DMS114 treated with DMSO at 0.1 percent for 48 hours (cell line): ENCODE results near the gene NEURL3.
A peak's percentile ranks its signal among the peaks of the same experiment; 100 is the strongest.

Experiments
- DNase-seq: peaks from one replicate; lab custom pipeline; 2025; ENCODE audit not compliant: unreplicated experiment; lab: John Stamatoyannopoulos, UW

Gene NEURL3

DNA sequence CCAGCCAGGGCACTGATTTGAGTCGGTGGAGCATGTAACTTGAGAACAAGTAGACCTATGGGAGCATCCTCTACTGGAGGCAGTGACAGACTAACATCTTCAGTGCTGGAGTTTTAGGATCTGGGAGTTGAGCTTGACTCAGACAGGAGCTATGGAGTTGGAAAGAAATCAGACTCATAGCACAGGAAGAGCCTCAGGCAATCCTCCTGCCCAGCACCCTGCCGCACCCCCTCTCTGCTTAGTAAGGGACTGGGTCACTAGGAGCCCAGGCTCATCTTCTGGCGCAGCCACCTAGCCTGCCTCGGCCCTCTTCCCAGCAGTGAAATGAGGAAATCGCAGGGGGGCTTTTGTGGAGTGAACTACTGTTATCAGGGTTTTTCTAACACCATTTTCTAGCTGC, 35.0 kb upstream of the NEURL3 start:
- DNase-seq, result no peak

DNA sequence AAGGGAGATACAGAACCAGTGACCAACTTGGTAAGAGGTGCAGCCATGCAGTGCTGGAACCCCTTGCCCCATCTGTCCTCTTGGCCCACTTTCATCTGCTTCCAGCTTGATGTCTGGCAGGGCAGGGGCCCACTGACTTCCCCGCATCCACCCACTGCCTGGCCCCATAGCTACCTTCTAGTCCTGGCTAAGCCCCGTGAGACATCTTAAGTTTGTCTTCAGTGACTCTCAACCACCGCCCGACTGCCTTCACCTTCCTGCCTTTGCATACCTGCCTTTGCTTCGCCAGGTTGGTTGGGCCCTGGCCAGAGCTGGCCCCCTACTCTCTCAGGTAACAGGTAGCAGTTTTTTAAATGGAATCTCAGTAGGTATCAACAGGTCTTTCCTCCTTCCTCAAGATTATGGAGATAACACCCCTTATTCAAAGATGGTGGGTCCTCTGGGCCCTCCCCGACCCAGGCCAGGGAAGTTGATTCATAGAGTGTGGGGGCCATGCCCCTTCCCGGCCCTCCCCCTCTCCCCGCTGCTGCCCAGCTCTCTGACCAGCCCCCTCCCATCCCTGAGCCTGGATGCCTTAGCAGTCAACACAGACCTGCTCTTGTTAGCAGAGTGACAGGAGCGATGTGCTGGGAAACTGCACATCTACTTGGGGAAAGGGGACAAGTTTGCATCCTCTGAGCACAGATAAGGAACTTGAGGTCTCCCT, 34.2 kb upstream of the NEURL3 start:
- no peak for DNase-seq

DNA sequence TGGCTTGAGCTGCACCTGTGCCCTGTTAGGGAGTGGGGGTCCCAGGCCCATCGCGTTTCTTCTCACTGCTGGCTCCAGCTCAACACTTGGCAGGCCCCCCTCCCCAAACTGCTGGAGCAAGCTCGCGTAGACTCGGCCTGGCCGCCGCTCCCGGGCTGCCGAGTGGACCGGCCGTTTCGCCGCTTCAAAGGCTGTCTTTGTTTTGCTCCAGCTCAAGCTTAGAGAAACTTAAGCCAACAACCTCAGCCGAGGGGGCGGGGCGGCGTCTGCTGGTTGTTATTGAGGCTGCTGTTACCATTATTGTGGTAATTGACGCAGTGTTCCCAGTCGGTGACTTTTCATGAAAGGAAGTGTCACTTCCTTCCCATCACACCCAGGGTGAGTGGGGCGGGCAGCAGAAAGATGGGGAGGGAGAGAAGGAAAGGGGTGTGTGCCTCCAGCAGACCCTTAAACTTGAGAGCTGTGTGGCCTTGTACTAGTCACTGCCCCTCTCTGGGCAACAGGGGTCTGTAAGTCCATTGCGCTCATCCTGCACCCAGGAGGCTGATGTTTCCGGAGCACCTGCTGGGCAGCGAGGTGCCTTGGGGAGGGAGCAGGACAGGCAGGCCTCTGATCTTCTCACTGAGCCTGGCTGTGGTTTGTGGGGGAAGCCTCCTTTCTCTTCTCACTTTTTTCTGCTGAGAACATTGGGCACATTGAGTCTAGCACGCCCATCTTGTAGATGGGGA, 33.5 kb upstream of the NEURL3 start:
- DNase-seq, result no peak

DNA sequence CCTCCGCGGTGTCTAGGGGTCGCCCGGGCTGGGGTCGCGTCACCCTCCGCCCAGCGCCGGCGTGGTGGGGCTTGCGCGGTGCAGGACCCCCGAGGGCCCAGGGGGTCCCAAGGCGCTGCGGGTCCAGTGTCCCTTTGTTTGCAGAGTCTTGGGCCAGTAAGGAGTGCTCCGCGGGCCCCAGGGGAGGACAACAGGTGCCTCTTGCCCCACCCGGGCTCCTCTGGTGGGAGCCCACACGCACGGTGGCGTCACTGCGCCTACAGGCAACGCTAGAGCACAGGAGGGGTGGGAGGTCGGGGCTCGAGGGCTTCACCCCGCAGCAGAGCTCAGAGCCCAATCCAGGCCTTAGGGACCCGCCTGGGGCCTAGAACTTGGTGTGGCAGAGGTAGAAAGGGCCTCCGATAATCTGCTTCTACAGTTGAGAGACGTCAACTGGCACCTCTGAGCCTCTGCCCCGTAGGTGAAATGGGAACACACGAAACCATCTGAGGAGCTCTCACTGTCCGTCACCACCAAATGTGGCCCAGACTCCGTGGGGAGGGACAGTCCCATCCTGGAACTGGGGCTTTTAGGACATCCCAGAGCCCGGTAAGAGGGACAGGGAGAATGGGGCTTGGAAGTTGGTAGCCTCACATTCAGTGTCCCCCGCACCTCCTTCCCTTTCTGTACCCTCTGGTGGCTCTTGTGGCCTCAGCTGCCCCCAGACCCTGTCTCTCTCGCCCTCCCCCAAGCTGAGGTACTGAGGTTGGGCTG, 32.8 kb upstream of the NEURL3 start:
- no peak for DNase-seq

DNA sequence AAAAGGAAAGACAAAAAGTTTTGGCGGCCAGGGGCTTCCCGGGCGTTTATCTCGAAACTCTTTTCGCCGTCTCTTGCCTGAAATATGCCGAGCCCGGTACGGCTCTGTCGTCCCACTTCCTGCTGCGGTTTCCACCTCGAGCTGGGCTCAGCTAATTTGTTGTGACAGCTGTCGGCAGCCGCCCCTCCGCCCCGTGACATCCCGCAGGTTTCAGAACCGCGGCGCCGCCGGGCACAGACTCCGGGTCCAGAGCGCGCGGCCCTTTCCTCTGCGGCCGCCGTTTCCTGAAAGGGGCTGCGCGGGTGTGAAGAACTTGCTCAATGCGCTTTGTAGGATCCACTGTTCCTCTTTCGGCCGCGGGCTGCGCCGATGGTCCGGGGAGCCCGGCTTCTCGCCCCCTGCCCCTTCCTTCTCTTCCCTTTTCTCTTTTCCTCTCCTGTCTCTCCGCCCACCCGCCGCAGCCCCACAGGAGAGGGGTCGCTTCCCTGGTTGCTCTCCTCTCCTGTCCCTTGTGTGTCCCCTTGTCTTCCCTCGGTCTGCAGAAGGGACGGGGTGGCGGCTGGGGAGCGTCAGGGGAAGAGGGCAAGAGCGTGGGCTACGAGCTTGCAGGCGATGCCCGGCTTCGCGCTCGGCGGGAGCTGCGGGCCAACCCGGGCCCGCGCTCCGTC, 32.0 kb upstream of the NEURL3 start:
- no peak for DNase-seq

DNA sequence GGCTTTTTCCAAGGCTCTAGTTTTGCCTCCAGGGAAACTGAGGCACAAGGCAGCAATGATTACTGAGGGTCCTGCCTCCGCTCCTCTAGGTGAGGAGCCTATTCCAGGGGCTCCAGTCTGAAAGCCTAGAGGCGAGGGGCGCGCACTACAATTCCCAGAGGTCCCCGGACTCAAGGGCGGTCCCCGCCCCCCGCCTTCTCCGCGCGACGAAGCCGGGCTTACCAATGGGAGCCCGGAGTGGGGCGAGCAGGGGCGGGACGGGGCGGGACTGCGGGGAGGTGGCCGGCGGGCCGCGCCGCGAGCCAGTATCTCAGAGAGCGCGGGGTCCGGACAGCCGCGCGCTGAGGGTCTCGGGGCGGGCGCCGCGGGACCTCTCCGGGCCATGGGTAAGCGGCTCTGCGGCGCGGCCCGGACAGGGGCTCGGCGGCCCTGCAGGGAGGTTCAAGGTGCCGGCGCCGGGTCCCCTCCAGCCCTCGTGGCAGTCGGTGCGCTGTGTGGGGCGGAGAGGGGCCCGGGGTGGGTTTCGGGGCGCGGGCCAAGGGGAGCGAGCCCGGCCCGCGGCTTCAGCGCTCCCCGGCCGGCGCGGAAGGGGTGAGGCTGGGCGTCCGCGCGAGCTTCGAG, 31.4 kb upstream of the NEURL3 start, which contains the start of gene ARID5A:
Gene ARID5A (plus strand): TSS at position 308 of the 621 bp plus-strand sequence. CDS start 75 bp downstream, at position 383.
- peak; percentile 76 for DNase-seq

DNA sequence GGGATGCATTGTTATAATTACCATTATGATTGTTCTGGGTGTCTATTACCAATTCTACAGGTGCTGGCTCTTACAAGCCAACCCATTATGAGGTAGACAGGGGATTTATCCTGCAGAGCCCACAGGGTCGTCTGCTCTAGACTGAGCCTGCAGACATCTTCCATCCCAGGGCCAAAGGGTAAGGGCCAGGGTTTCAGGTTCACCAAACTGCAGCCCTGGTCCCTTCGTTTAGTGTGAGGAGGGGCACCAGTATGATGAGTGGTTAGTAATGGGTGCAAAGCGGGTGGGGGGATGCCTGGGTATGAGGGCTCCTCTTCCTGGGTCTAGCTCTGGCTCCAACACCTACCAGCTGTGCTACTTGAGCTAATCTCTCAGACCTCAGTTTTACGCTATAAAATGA, 30.2 kb upstream of the NEURL3 start:
- no peak for DNase-seq

DNA sequence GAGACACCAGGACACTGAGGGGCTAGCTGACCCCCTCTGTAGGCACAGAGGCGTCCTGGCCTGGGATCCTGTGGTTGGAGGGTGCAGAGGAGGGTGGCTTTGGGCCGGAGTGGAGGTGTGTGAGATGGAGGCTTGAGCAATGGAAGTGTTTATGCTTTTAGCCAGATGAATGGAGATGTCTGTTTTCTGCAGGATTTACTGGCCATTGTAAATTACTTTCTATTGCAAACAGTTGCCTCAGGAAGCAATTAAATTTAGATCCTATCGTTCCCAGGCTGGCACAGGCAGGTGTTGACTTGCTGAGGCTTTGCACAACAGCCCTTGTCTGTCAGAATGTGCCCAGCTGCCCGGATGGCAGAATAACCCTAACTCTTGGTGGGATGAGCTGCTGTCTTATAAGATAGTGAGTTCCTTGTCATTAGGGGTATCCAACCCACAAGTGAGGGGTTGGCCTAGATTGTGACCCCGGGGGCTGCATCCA, 29.6 kb upstream of the NEURL3 start:
- no peak for DNase-seq

DNA sequence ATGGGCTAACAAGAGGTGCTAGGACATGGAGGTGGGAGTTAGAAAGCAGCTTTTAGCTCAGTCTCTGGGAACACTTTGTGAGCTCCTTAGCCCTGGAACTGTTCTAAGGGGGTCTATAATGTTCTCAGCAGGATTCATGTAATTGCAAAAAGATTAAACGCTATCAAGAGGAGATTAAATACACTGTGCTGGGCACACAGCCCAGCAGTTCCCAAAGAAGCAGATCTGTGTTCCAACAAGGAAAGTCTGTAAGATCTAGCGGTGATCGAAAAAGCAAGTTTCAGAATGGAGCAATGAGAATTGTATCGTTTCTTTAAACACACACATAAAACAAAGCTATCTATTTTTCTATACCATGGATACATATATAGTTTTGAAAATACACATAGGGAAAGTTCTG, 29.0 kb upstream of the NEURL3 start:
- no peak for DNase-seq

DNA sequence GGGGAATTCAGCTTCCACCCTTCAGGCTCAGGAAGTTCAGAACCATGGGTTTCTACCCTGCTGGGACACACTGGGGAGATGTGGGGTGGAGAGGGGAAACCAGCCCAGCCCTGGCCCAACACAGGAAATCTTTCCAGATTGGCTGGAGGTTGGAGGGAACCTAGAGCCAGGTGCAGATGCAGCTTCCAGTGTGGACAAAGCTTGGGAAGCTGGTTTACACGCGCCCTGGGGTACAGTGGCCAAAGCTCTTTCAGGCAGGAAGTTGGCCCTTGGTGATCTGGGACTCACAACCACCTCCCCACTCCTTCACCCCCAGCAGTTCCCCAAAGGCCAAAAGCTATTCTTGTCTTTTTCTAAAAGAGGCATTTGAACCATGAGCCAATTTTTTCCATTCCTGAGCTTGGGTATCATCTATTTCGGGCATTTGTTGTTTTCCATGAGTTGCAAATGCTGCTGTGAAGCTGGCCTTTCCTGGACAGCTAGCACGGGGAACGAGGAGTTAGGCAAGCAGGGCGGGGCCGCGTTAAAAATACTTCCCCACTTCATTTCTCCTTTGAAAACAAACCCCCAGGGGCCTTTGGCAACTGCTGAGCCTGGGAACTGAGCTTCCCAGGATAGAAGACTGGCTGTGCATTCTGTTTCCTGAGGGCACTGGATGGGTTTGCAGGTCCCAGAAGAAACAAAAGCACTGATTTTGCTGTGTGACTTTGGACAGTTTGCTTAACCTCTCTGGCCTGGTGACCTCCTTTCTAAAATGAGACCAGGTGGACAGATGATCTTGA, 28.3 kb upstream of the NEURL3 start:
- DNase-seq, result no peak

DNA sequence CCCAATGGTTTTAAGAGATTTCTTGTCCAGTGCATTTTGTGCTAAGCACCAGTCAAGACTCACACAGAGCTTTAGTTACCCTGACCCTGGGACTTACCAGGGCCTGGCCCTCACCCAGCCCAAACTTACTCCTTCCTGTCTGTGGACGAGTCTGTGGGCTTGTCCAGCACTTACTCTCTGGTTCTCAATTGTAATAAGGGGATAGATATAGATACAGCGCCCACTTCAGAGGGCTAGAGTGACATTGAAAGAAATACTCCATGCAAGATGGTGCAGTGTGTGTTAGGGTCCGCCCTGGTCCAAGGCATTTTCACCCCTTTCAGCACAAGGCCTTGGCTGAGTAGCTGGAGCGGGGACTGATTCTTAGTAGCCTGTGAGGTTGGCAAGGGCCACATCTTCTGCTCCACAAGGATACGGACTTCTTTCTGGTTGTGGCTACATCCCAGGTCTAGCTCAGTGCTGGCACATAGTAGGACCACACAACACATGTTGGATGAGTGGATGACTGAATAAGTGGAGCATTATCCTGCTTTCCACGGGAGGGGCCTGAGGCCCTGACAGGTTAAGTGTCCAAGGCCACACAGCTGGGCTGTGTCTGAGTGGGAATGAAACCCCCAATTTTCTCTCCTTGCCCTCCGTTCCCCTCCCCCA, 27.6 kb upstream of the NEURL3 start:
- no peak for DNase-seq

DNA sequence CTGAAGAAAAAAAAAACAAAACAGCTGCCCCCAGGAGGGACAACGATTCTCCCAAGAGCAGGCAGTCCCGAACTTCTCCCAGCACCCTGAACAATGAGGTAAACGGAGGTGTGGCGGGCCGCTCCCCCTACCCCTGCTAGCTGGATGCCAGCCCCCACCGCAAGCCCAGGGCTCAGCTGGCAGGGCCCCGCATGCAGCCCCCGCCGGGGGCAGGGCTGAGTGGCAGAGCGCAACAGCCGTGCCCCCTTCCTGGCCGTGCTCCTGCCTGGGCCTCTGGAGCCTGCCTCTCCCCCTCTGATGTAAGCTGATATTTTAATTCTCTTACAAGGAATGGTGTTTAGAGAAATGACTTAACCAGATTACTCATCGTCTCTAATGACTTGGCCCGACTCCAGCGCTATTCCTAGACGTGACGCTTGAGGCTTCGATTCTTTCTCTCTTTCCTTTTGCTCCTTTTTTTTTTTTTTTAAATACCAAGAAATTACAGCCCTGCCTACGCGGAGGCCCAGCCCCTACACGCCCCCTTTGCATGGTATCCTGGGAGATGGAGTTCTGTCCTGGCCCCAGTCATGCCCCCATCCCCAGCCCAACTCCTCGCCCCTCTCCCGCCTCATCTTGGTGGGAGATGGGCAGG, 26.8 kb upstream of the NEURL3 start:
- DNase-seq, result peak; percentile 22

DNA sequence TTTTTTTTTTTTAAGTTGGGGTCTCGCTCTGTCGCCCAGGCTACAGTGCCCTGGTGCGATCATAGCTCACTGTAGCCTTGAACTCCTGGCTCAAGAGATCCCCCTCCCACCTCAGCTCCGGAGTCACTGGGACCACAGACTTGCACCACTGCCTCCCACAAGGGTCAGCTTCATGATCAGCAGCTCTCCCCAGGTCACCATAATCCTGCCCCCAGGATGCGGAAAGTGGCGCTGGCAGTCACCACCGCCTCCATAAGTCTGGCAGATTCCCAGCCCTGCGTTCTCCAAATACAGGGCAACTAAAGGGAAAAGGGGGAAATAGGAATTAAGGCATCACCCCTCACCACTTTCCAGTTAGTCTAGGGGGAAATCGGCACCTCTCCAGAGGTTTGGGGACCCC, 26.2 kb upstream of the NEURL3 start:
- DNase-seq, result no peak

DNA sequence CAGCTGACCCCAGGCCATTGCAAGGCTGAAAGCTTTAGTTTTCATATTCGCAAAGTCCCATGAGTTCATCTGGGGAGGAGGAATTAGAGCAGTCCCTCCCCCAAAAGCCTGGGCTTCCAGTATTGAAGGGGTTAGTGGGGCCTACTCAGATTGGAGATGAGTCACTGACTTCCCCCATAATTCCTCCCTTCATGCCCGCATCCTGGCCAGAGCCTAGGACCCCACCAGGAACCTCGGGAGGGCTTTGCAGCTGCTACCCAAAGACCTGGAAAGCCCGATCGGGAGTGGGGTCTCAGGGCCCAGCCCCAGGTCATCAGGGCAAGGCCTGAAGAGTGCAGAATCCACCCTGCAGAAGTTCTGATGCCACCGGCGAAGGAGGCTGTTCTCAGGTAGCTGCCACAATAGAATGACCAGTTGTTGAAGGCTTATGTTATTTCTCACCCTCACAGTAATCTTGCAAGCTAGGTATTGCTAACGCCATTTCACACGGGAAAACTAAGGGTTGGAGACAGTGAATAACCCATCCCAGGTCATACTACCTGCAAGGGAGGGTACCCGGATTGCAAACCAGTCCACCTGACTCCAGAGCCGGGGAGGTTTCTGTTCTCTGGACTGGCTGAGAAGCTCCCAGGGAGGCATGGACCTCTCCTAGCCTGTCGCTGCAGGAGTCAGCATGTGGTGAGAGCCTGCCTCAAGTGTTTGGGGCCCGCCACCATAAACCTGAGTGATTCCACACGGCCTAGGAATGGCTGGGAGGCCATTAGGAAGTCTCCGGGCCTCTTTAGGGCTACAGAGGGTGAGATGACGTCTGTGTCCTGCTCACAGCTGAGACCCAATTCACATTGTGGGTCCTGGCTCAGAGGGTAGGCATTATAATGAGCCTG, 25.6 kb upstream of the NEURL3 start:
- no peak for DNase-seq

DNA sequence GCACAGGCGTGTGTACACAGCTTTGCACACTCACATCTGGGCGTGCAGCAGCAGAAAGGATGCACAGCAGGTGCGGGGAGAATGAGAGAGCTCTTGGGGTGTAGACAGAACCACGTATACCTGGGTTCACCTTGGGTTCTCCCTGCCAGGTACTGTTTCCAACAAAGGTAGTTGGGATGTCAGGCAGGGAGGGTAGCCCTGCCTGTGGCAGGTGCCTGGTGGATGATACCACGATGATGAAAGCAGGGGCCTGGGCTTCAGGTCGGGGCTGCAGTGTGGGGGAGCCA, 24.9 kb upstream of the NEURL3 start:
- DNase-seq, result no peak

DNA sequence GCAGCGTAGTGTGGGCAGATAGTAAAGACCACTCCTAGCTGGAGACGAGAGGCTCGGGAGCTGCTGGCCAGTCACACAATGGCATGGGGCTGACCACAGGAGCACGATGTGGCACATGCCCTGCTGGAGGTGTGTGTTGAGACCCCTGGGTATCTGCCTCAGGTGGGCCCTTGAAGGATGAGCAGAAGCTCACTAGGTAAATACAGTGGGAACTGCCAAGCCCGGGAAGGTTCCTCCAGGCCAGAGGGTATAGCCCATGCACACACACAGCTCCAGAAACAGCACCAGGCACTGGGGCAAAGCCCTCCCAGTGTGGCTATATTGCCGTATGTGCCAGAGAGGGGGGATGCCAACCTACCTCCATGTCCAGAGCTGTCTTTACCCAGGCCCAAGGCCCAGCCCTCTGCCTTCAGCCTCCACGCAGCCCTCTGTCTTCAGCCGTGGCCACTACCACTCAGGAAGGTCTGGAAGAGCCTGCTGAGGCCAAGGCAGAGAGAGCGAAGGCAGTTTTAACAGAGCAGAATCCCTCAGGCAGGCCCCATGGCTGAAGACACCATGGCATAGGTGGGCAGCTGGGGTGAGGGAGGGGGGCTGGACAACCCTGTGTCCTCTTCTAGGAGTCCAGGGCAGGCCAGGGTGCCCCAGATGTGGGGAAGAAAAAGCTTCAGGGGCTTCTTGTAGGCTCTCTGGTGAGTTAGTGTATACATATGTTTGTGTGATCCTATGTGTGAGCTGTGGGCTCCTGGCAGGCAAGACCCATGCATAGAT, 24.4 kb upstream of the NEURL3 start:
- DNase-seq, result no peak

DNA sequence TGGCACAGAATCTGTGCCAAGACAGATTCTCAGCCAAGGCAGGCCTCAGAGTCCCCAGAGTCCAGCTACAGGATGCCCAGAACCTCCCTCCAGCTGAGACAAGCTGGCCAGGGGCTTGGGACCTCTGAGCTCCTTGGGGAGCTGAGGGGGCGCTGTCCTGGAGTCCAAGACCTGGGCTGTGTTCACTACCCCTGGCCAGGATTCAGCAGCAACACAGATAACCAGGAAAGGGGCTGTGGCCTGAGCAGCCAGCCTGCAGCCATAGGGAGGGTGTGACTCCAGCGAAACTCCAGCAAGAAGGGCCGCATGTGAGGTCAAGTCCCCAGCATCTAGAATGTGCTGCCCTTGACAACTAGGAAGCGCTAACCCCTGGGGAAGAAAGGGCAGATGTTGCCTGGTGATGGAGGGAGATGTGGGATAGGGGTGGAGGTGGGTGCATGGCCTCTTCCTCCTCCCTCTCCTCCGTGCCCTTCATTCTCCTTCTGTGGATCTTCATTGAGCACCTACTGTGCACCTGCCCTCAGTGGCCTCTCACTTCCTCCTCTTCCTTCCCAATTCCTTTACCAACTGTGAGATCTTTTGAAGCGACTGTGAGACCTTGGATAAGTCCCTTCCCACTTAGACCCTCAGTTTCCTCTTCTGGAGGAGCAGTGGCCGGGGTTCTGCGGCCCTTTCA, 23.7 kb upstream of the NEURL3 start:
- no peak for DNase-seq
